GM18499 (cell line): ENCODE results near the gene AAR2.

Source experiments
- ATAC-seq: cut with Tn5 transposase; IDR thresholded peaks from one replicate; pipeline ENCODE4 v1.9.1; 2021; ENCODE audit warnings: moderate number of reproducible peaks; ENCODE audit not compliant: insufficient read depth, unreplicated experiment

AAR2 gene, protein sequence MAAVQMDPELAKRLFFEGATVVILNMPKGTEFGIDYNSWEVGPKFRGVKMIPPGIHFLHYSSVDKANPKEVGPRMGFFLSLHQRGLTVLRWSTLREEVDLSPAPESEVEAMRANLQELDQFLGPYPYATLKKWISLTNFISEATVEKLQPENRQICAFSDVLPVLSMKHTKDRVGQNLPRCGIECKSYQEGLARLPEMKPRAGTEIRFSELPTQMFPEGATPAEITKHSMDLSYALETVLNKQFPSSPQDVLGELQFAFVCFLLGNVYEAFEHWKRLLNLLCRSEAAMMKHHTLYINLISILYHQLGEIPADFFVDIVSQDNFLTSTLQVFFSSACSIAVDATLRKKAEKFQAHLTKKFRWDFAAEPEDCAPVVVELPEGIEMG

DNA sequence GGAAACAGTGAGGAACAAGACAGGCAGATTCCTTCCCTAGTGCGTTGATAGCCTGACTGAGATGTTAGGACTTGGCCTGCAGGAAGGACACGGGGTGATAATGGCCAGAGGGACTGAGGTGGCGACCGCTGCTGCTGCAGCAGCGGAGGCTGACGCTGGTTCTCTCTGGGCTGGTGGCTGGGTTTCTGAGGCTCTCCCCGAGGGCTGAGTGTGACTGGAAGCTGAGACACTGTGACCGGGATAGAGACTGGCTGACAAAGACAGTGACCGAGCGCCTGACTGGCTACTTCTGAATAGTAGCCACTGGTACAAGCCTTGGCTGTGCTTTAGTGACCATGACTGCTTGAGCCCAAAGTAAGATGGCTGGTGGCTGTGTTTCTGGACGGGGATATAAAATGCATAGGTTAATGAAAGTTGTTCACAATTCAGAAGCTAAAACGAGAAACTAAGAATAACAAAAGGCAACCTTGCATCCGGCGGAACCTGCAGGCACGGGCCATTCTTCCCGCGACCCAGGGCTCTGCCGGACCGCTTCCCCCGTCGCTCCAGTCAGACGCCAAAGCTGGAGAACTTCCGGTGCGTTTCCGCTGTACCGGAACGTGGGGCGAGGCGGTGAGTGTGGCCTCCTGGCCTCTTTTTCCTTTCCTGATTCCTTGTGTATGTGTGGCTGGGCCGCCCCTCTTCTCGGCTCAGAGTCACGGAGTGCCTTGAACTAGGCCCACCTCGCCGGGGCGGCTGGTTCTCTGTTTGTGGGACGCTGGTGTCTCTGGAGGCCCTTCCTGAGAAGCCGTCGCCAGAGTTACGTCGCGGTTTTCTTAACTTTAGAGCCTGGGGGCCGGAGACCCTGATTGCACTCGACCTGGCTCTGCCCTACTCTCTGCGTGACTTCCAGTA is at the start of gene AAR2:
TSS of gene AAR2 (plus strand) at position 587 of the 894 bp plus-strand sequence. CDS start 3,391 bp downstream, outside the sequence.
- no peak for ATAC-seq

DNA sequence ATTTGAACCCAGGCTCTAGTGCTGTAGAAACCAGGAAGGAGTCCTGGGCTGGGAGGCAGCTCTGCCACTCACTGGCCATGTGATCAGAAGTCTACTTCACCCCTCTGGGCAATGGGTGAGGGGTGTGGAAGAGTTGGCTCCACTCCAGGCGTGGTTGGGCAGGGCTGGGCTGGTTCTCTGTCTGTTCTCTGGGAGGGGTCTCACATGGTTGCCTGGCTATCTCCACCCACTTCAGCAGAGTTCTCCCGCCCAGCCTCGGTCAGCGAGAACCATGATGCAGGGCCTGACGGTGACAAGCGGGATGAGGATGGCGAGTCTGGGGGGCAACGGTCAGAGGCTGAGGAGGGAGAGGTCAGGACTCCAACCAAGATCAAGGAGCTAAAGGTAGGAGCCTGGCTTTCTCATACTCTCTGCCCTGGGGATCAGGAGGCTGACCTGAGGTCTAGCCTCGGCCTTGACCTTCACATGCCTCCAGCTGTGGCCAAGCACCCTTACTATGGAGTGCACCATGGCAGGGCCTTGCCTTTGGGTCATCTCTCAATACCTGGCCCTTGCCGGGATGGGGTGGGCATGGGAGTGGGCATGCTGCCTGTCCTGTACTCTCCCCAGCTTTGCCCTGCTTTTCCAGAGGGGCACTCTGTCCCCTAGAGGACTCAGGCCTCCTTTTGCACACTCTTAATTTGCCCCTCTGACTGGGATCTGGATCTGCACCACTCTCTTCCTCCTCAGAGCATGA is 42.1 kb upstream of the AAR2 start:
- no peak for ATAC-seq

DNA sequence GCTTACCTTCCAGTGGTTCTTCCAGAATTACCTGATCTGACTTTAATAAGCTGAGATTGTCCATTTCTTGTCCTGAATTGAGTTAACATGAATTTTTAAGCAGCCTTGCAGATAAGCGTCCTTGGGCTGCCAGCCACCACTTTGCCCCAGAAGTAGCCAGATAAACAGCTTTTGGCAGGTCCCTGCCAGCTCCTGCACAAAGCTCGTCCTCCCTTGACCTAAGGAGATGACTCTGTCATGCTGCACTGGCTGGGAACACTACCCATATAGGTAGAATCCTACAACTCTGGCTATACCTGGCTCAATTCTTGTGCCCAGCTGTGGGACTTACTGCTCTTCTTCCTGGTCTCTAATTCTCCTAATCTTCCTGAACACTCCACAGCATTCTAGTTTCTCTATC is 39.6 kb upstream of the AAR2 start:
- ATAC-seq, result no peak

DNA sequence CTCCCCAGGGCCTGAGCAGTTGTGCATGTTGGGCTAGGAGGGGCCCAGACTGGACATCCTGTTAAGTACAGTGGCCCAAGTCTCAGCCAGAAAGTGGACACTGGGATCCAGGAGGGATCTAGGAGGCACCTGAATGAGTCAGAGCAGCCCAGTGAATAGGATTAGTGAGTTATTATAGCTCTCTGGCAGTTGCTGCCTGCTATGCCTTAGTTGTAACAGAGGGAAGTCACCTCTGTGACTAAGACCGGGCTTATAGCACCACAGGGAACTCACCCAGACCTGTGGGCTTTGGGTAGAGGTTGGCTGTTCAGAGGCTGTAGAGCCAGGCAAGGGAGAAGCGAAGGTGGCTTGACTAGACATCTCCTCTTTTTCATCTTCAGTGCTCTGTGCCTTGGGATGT is 39.0 kb upstream of the AAR2 start:
- no peak for ATAC-seq

DNA sequence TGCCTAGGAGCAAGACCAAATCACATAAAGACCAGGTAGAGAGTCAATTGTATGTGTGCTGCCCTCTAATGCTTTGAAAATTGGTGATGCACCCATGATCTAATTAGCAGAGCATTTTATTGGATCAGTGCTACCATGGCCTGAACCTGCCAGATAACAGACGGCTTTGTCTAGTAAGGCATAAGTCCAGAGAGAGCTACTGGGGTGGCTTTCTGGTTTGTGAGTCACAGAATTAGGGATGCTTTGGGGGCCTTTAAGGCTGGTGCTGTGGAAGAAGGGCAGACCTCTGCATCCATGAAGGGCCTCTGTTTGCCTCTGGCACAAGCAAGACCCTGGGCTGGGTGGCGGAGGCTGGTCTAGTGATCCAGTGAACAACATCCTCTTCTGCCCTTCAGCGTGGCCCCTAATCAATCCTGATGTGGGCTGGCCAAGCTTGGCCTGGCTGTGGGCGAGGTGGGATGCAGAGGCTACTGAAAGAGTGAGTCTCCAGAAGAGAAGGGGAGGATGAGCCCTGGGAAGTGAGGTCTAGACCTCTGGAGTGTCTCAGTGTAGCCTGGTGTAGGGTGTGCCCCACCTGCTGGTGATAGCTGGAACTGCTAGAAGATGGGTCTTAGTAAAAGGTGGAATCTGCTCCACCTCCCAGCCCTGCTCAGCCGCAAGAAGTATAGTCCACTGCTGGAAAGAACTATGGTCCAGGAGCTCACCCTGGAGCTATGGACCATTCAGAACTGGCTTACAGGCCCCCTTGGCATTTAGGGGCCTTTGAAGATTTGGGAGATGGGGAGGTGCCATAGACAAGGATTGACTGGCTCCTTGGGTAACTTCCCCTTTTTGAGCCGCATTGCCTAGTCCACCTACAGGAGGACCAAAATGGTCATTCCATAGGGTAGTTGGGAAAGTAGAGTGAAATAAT is 36.7 kb upstream of the AAR2 start:
- no peak for ATAC-seq

DNA sequence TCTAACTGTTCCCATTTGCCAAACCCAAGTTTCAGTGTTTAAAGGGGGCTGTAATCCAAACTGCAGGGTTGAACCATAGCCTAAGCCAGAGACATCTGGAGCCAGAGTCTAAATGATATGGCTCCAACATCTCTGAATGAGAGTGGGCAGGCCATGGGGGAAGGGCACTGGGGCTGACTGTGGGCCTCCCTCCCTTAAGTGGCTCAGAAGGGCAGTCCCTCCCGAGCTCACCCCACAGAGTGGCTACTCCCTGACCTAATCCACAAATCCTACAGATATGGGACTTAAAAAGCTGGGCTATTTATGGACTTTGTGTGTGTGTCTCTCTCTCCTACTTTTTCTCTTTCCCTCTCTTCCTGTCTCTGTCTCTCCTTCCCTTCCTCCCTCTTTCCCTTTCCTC is 35.8 kb upstream of the AAR2 start:
- no peak for ATAC-seq

DNA sequence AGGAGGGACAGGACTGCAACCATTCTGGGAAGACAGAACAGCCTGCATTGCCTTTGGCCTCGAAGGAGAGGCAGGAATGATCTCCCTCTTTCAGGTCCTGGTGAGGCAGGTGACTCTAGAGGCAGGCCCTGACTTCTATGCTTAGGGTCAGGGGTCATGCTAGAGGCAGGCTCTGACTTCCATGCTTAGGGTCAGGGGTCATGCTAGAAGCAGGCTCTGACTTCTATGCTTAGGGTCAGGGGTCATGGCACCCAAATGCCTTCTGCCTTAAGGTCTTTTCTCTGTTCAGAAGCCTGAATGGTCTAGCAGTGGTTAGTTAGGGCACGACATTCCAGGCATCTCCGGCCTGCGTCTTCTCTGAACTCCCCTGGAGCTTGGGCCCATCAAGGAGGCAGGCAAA is 35.1 kb upstream of the AAR2 start:
- no peak for ATAC-seq

DNA sequence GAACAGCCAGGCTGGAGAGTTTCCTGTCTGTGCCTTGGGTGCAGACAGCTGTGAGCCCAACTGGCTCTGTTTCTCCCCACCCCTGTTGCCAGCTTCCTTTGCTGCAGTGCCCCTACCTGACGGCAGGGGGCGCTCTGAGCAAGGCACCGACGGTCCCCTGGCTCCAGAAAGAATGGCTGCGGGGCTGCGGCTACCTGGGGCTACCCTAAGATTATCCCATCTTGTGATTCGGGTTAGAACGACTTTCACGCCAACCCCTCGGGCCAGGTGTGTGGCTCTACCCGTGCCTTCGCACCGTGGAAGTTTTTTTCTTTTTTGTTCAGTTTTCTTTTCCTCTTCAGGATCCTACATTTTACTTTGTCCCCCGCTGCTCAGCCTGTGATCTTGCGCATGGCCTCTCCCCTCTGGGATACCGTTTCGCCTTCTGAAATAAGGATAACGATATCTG is 33.4 kb upstream of the AAR2 start:
- no peak for ATAC-seq

DNA sequence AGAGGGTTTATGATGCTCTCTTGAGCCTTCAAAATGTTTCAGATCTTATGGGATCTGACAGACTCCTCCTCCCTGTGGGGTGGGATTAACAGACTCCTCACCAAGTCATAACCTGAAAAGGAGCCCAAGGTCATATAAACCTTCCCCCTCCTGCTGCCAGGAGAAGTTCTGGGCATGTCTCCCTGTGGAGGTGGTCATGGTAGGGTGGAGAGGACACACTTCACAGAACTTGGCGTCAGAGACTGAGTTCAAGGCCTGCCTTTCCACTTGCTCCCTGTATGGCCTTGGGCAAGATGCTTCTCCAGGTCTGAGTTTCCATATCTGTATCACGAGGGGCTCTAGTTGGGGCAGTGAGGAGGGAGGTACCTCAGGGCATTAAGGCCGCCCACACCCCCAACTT is 32.4 kb upstream of the AAR2 start:
- no peak for ATAC-seq

DNA sequence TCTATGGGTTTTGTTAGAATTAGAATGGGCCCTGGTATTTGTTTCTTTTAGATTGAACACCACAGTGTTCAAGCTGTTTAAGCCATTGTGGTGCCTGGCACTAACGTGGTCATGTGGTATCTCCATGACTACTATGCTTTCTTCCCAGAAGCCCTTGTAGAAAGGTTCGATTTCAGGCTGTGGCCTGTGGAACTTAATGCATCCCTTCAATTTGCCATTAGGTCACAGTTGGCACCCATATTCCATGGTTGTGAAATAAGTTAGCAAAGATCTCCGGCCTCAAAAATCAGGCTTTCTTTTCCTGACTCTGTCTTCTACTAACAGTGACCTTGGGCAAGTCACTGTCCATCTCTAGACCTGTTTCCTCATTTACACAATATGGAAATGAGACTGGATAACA is 31.3 kb upstream of the AAR2 start:
- ATAC-seq, result no peak

DNA sequence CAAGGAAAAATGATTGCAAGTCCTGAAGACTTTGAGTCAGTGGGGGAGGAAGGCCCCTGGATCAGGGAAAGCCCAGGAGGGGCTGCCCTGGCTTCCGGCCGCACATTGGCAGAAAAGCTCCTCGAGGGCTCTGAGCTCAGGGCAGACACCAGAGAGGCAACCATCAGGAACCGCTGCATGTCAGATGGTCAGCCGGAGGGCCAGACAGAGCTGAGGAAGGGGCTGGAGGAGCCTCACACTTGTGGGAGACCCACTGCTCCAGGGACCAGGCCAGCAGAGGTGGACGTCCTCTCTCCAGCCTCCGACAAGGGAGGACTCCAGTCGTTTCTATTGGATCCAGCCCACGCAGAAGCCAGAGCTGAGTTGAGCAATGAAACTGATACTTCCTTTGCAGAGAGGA is 30.2 kb upstream of the AAR2 start:
- ATAC-seq, result no peak

DNA sequence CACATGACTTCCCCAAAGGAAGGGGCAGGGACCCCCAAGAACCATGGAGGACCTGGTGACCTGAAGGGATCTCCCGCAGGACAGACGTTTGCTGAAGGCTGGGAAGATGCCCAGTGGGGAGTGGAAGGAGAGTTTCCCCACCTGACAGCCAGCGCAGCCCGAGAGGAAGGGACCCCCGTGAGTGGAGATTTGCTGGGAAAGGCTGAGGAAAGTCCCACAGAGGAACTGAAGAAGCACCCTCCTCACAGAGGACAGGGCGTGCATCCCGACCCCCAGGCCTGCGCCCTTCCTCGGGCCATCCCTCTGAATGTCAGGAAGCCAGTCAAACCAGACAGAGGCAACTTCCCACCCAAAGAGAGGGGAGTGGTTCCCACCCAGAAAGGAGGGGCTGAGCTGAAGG is 29.6 kb upstream of the AAR2 start:
- no peak for ATAC-seq

DNA sequence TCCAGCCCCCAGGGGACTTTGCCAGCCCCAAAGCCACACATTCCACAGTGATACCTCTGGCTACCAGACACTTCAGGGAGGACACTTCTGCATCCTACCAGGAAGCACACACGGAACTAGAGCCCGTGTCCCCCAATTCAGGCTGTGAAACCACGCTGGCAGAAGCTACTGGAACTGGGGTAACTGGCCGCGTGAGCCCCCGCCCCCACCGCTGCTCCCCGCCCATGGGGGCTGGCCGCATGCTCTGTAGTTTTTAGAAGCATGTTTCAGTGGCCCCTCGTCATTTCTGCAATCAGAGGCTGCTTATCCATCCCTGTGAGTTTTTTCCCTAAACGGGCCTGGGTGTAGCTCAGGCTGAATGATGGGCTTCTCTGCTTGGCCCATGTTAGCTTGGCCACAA is 28.7 kb upstream of the AAR2 start:
- no peak for ATAC-seq

DNA sequence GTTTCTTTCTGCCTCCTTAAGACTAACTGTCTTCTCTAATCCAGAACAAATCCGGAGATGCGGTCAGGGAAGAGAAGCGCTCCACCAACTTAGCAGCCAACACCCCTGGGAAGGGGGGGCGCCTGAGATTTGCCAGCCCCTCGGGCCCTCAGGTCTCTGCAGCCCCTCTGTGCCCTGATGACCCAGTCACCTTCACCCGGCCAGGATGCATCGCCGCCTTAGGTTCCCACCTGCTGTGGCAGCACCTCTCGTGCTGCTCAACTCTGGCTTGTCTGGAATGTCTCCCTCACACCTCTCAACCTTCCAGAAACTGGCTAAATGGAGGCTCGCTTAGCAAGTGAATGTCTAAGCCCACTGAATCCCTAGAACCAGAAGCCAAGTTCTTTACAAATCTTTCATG is 28.0 kb upstream of the AAR2 start:
- no peak for ATAC-seq

DNA sequence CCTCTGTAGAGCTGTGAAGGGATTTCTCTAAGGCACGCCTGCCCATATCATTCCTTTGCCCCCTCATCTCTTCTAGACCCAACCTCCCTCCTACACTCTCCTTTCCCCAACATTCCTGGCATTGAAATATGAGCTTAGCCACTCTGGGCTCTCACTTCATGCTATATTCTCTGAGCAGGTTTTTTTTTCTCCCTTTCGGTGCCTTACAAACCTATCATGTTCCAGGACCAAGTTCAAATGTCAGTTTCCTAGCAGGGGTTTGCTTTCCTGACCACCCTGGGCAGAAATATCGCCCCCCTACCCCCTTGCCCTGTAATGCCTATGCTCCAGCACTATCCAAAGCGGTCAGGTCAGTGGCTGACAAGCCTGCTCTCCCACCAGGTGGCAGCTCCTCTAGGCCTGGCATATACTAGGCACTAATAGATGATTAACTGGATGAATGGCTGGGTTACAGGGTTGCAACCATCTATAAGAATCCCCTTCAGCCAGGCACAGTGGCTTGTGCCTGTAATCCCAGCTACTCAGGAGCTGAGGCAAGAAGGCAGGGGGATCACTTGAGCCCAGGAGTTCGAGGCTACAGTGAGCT is 25.7 kb upstream of the AAR2 start:
- no peak for ATAC-seq

DNA sequence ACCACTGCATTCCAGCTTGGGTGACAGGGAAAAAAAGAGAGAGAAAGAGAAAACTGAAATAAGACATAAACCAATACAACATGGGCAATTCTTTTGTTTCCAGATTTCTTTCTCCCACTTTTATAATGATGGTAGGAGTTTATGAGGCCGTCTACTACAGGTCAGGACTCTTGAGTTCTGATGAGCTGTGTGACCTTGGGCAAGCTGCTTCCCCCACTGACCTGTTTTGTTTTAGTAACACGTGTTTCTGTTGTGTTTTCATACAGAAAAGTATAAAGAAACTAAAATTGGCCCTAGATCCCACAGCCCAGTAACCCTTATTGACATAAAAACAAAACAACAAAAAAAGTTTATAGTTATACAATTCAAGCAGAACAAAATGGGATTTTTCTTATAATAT is 22.9 kb upstream of the AAR2 start:
- no peak for ATAC-seq

DNA sequence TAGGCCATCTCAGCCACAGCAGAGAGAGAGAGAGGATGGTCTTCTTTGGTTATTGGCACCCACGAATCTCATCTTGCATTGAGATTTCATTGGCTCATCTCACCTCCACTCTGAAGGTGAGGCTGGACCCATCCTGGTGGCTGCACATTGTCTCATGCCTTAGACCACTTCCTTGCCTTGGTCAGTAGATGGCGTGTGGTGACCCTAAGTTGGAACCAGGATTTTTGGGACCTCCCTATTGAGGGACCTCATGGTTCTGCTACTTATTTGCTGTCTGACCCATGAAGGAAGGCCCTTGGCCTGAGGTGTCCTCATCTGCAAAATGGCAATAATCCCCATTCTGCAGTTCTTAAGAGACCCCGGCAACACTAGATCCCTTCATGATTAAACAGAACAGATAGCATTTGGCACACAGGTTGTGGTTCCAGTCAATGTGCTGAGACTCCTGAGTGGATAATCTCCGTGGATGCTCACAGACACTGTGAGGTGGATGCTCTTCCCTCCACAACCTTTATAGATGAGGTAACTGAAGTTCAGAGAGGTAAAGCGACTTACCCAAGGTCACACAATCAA is 21.5 kb upstream of the AAR2 start:
- no peak for ATAC-seq

DNA sequence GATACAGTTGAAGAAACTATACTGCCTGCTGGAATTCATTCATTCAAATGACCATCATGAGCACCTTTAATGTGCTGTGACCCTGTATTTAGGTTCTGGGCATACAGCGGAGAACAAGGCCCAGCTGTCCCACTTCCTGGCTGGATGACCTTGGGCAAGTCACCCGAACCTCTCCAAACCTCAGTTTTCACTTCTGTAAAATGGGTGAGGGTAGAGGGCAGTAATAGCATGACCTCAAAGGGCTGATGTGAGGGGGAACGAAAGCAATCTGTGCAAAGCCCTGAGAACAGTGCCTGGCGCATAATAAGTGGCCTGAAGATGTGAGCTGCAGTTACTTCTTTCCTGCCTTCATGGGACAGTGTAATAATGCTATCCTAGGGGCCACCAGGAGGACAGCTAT is 20.5 kb upstream of the AAR2 start:
- no peak for ATAC-seq
